HG02763 (cell line): ENCODE results near the gene NPHP3.

Source experiments
- ATAC-seq: cut with Tn5 transposase; IDR thresholded peaks from one replicate; pipeline ENCODE4 v1.9.1; 2021; ENCODE audit warnings: mild to moderate bottlenecking, moderate library complexity; ENCODE audit not compliant: unreplicated experiment

NPHP3 gene

DNA sequence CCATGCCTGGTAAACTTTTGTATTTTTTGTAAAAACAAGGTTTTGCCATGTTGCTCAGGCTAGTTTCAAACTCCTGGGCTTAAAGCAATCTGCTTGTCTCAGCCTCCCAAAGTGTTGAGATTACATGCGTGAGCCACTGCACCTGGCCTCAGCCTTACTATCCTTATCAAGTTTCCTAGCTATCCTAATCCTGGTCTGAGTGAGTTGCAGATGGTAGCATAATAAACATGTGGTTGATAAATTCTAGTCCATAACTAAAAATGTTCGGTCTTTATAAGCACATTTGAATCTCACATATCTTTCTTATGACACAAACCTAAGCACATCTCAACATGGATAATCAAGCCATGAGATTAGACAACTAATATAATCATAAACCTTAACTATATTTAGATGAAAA, 18.5 kb downstream of the NPHP3 start:
- no peak for ATAC-seq

DNA sequence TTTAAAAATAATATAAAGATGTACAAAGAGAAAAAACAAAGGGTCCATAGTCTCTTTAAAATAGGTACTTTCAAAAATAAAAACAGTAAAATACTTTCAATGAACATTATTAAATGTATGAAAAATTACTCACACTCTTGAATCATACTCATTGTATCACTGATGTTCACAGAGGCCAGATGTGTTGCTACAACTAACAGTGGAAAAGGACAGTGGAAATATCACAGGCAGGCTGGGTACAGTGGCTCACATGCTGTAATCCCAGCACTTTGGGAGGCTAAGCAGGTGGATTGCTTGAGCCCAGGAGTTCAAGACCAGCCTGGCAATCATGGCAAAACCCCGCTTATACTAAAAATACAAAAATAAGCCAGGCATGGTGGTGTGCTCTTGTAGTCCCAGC, 26.8 kb downstream of the NPHP3 start:
- no peak for ATAC-seq

DNA sequence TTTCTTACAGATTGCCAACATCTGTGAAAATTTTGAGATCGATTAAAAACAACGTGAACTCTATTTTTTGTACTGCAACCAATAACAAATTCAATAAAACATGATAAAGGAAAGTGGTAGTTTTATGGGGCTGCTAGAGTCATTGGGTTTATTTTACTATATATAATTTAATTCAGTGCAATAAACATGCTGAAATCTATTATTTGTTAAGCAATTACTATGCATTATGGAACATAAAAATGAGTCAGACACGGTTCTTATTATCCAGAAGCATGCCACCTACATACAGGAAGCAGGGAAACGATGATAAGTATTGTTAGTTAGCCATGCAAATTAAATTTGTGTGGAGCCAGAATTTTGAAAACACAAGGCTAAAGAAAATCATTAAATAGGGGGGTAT, 27.2 kb downstream of the NPHP3 start:
- no peak for ATAC-seq

DNA sequence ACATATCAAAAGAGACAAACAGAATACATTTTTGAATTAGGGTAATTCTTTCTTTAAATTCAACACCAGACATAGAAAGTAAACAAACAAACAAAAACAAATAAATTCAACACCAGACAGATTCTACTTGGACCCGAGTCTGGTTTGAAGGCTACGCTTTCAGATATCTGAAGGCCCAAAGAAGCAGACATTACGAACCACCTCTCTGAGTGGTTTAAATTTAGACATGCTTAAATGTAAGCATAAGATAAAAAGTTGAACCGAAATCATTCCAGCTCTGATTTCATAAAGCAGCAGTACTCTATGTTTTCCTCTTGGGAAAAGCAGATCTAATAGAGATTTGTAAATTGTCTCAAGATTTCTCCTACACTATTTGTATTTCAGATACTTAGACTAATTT, 32.2 kb downstream of the NPHP3 start:
- no peak for ATAC-seq

DNA sequence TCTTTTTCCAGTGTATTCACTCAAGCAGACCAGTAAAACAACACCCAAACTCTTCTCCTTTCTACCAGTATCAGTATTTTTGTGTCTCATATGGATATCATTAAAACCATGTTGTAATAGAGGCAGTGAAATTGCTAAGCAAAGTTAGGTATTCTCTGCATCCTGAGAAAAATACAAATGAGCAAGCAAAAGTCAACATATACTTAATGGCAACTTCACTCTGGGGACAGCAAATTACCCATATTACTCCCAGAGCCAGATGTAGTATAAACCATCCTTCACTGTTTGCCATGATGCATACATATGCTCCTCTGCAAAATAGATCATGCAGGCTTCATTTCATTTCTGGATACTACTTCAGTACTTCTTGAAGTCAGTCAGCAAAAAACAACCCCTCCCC, 40.0 kb downstream of the NPHP3 start:
- no peak for ATAC-seq

DNA sequence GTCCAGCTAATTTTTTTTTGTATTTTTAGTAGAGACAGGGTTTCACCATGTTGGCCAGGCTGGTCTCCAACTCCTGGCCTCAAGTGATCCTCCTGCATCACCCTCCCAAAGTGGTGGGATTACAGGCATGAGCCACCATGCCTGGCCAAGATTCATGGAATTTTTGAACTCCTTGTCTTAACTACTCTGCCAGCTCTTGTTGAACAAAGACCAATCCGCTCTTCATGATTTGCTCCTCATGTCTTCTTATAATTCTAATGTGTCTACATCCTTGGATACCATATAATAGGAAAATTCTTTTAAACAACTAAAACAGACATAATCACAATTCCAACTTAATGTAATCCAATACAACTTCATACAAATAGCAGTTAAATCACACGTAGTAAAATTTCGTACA, 40.8 kb downstream of the NPHP3 start:
- no peak for ATAC-seq

DNA sequence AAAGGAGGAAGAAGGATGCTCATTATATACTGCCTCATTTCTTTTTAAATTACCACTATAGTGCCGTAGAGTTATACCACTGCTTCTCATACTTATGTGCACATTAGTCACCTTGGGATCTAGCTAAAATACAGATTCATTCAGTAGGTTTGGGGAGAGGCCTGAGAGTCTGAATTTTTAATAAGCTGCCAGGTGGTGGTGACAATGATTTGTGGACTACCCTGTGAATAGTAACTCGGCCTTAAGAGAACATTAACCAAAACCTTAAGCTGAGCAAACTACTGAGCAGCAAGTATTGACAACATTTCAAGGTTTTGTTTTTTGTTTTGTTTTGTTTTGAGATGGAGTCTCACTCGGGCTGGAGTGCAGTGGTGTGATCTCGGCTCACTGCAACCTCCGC, 42.3 kb downstream of the NPHP3 start:
- no peak for ATAC-seq

DNA sequence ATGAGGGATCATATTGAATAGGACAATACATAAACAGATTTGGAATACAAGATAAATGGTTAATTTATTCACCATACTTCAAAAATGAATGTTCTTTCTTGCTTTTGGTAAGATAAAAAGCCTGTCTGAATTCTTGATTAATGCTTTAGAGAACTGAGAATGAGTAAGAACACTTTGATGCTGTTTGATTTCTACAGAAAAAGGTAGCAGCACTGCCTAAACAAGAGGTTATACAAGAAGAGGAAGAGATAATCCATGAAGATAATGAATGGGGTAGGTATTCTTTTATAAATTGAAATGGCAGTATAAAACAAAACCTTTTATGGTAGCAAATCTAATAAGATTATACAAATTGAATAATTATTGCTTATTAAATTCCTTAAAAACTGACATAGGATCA, 46.8 kb downstream of the NPHP3 start:
- no peak for ATAC-seq

DNA sequence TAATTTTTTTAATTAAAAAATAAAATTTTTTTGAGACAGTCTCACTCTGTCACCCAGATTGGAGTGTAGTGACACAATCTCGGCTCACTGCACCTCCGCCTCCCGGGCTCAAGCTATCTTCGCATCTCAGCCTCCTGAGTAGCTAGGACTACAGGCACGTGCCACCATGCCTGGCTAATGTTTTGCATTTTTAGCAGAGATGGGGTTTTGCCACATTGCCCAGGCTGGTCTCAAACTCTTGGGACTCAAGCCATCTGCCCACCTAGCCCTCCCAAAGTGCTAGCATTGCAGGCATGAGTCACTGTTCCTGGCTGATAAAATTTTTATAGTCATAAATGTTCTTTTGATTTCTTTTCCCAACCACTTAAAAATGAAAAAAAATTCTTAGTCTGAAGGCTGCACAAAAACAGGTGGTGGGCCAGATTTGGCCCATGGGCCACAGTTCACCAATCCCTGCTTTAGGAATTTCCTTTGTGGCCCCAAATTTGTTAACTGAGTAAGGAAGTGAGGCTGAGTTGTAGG, 52.9 kb downstream of the NPHP3 start:
- no peak for ATAC-seq

DNA sequence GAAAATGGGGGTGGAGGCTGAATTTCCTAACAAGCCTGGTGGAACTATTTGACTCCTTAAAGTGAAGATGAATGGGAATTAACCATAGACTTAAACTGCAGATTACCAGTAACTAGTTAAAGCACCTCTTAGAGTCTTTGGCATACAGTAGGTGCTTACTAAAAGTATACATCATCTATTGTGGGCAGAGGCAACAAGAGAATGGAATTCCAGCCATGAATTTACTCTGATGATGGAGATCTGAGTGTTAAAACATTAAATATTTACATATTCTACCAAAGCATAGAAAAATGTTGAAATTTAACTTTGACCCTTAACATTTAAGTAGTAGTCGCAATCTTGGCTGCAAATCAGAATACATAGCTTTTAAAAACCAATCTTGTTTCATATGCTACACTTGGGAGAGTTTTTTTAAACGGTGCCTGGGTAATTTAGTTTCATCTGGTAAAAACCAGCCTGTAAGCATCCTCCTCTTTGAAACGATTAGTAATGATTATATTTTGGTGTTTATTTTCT, 56.9 kb downstream of the NPHP3 start:
- no peak for ATAC-seq

DNA sequence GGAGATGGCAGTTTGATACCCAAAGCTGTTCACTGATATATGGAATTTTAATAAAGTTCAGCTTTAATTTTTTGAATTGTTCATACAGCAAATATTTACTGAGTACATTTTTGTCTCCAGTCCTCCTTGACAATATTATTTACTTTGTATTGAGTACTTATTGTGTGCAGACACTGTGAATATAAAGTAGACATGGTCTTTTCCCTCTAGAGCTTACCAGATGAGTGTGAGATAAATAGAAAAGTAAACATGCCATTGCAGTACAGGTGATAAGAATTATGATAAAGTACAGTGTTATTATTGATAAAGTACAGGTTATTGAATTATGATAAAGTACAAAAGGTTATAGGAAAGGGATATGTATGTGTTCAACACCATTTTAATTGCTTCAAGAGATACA, 60.0 kb downstream of the NPHP3 start:
- ATAC-seq: no peak

DNA sequence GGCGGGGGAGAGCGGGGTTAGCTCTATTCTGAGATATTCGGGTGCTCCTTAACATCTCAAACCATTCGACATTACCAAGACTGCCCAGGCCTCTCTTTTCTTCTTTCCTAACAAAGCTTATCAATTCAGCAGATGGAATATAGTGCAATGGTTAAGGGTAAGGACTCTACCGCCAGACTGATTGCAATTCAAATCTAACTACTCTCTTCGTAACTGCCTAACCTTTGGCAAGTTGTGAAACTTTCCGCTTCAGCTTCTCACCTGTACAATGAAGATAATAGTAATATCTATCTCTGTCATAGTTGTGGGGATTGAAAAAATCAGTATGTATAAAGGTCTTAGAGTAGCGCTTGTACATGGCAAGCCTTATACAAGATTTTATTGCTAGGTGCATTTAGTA, 61.1 kb downstream of the NPHP3 start:
- ATAC-seq: no peak

DNA sequence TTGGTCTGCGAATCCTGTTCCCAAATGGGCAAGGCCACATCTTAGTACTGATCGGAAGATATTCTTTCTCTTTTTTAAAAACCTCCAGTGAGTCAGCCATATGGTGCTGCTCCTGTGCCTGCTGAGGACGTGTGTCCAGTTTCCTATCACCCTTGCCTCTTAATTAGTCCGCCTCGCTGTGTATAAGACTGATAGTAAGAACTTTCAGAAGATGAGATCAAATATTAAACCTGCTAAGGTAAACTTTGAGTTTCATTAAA, 61.5 kb downstream of the NPHP3 start:
- ATAC-seq: no peak

DNA sequence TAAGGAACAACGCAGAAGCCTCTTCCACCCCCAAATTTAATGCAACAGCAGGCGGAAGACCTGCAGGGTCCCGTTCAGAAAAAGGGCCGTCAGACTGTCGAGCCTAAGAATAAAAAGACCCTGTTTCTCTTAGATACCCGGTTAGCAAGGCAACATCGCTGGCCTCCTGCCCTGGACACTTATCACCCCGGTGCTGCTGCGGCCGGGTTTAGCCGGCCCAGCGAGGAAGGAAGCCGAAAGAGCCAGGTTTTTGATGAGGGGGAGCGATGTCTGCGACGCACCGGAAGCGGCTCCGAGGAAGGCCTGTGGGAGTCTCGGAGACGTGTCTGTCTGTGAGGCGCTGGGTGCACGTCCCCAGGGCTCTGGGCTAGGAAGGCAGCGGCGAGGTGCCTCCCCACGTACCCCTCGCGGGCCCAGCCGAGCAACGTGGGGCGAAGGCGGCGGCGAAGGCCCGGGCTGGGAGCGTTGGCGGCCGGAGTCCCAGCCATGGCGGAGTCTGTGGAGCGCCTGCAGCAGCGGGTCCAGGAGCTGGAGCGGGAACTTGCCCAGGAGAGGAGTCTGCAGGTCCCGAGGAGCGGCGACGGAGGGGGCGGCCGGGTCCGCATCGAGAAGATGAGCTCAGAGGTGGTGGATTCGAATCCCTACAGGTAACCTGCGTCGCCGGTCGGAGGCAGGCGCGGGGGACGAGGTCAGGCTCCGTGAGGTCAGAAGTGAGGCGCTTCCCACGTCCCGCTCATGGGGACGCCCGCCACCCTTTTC, 62.0 kb downstream of the NPHP3 start, which contains the start of gene UBA5:
Gene UBA5 (plus strand): TSS at position 278 of the 759 bp plus-strand sequence. CDS start 209 bp downstream, at position 487.
- ATAC-seq: peak; percentile 63

DNA sequence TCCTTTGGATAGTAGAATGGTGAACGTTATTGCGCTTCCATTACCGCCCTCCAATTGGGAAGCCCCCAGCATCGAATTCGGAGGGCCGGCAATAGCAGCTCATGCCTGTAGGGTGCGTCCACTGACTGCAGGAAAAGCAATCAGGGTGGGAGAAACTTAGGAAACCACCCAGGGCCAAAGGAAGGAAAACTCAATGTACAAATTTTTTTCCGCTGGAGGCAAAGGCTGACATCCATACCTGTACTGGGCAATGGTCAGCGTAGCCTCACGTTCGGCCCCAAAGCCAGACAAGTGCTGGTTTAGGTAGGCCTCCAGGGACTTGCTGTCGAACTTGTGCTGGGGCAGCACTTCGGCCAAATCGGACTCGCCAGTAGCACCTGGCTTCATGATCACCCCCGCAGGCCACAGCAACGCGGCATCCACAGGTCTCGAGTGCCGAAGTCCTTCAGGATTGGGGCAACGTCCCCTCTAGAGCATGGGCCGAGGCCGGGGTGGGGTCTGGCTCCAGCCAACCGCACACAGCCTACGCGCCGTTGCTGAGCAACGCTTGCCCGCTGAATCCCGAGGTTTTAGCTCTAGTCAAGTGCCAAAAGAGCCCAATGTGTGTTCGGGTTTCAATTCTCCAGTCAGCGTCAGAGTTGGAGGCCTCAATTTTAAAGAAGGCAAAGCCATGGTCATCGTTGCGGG, 62.7 kb downstream of the NPHP3 start, which contains the start of gene ACAD11:
Gene ACAD11 (minus strand): TSS at position 445 of the 687 bp plus-strand sequence. CDS start 58 bp downstream, at position 387.
- peak; percentile 57 for ATAC-seq

DNA sequence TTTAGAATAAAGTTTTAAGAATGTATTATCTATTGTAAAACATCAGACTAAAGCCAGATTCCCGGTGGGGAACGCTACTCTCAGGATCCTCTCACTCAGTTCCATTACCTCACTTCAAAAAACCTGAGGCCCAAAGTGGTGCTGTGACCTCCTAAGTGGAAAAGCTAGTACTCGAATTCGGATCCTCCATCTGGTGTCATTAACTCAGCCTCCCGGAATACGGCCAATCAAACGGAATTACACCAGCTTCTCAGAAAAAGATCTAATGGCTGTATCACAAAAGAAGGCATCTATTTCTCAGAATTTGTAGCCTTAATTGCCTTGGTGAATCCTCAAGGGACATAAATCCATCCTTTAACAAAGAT, 63.2 kb downstream of the NPHP3 start:
- ATAC-seq: no peak

DNA sequence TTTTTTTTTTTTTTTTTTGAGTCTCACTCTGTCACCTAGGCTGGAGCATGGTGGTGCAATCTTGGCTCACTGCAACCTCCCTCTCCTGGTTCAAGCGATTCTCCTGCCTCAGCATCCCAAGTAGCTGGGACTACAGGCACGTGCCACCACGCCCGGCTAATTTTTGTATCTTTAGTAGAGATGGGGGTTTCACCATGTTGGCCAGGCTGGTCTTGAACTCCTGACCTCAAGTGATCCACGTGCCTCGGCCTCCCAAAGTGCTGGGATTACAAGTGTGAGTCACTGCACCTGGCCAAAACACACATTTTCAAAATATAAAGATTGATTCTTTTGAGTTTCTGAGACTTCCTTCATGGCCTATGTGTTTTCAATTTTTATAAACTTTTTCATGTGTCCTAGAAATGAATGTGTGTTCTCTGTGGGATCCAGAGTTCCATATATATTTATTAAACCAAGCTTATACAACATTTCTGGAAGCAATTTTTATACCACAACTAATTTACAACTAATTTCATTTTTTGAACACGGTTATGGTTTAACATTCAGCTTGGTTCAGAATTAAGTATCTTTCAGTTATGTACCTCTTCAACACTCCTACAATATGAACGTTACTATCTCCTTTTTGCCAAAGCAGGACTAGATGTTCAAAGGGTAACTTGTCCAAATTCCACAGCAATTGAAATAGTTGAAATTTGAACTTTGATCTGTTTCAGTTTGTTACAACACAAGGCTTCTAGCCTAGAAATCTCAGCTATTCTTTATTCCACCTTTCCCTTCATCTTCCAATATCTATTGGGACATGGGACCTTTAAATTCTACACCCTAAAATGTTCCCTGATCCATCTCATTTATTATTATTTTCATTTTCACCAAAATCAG, 64.1 kb downstream of the NPHP3 start:
- ATAC-seq: no peak

DNA sequence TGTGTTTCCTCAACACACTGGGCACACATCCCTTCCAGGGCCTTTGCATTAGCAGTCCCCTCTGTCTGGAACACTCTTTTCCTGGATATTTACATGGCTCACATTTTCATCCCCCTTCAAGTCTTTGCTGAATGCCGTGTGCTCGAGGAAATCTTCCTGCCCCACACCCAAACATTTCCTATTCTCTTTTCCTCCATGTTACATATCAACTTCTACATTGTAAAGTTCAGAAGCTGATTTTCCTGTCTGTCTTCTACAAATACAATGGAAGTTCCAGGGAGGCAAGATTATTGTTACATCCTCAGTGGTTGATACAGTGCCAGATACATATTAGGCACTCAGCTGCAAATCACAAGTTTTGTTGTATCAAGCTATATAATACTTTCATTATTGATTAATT, 66.7 kb downstream of the NPHP3 start:
- ATAC-seq: no peak

DNA sequence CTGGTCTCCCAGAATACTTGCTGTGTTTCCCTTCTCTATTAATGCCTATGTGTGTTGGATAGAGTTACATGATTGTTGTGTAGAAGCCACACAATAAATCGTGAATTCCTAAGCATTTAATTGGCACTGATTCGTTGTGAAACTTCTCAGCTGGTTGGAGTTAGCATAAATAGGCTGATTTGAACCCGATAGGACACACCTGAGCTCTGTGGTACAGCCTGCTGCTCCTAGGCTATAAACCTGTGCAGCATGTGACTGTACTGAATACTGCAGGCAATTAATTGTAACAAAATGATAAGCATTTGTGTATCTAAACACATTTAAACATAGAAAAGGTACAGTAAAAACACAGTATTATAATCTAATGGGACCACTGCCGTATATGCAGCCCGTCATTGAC, 67.5 kb downstream of the NPHP3 start:
- no peak for ATAC-seq

DNA sequence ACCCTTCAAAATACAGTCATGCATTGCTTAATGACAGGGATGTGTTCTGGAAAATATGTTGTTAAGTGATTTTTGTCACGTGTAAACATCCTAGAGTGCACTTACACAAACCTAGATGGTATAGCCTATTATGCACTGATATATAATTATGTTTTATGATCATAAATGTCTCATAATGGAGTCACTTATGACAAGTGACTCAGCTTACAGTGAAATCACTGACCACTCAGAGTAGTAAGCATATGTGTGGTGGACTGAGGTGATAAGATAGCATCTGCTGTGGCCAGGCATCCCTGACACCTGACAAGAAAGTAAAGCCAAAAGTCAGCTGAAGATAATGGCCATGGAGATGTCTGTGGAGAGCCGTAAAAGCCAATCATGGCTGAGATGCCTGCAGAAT, 68.0 kb downstream of the NPHP3 start:
- ATAC-seq: no peak

DNA sequence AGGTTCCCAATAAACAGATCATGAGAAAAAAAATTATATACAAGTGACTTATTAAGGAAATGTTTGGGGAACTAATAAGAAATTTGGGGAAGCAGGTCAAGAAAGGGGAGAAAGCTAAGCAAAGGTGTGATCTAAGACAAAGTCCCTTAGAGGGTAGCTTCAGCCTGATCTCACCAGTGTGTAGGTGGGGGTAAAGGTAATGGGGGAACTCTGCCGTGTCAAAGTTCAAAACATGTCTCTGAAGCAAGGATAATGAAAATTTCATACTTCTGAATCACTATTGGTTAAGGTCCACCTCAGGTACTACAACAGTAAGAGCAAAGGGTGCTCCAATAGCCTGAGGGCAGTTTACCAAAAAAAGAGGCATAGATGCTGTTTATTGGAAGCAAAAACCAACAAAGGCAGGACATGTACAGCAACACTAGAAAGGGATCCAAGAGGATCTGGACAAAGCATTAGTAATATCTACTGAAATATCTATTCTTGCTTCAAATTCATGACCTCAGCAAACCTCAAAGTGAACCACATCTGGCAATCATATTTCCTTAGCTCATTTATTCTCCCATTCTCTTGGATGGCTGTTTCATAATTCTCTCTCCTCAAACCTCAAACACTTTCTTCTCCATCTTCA, 69.5 kb downstream of the NPHP3 start:
- no peak for ATAC-seq
